ENCODE results near the gene CCDC122.

The CCDC122 gene

DNA sequence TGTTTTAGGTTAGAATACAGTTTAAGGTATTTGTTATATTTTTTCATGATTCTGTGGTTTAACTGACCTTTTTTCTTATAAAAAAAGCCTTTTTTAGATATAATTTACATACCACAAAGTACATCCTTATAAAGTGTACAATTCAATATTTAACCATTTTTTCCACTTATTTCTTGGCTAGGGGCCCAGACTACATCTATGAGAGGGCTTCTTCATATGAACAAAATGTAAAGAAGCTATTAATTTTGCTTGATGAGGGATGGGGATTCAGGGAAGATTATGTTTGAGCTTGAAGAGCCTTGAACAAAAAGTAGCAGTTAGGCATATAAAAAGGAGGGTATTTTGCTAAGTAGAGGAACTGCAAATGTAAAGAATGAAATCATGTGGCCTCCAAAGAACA lies 2.2 kb downstream of the CCDC122 start:
- Histone ChIP-seq H2AFZ (ENCODE audit: low read depth, low read length) (no peak overlapping the region), H3K4me1 (ENCODE audit: insufficient read depth, low read length) (peaks cover 13% of the 10 kb centered on the region), H3K27ac (ENCODE audit: low read length) (no peak overlapping the region), H3K27me3 (ENCODE audit: insufficient read depth, low read length, poor library complexity) (peaks cover 51% of the 10 kb centered on the region), H3K4me3 (ENCODE audit: low read depth in 1 of 2, low read length in 2 of 2) (no peak overlapping the region), H3K9ac (ENCODE audit: low read depth, low read length) (no peak overlapping the region), H3K9me3 (ENCODE audit: insufficient read depth, low read length, severe bottlenecking) (no peaks in the 10 kb centered on the region), H4K20me1 (ENCODE audit: insufficient read depth, low read length) (no peaks in the 10 kb centered on the region), H3K4me2 (ENCODE audit: insufficient read depth, low read length) (no peak overlapping the region), H3K36me3 (ENCODE audit: insufficient read depth, low read length) (no peaks in the 10 kb centered on the region), H3K79me2 (ENCODE audit: insufficient read depth, low read length) (no peaks in the 10 kb centered on the region)
- ATAC-seq (ENCODE audit: insufficient read depth, low read depth) (no peak), DNase-seq (no peak)
- no peak for TF ChIP-seq EZH2 (IDR thresholded peaks at IDR 0.05; ENCODE audit: borderline replicate concordance, low read depth, low read length, severe bottlenecking)
- TF ChIP-seq CTCF (IDR thresholded peaks at IDR 0.05; ENCODE audit: borderline replicate concordance, extremely low read depth, low read length, poor library complexity, severe bottlenecking), result no peak

DNA sequence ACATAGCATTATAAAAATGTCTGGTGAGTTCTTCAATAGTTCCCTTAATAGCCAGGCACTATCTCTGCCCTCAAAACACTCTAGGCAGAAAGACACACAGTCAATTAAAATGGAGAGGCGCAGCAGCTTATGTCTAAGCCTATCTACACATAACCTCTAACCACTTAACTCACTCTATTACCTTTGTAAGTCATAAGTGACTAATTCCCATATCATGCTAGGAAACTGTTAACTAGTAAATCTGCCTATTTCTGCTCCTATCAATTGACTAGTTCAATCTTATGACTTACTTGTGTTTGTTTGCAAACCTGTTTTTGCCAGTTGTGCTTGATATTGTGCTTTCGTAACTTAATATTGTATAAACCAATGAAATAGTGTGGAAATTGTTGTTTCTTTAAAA lies 3.2 kb downstream of the CCDC122 start:
- Histone ChIP-seq H3K36me3 (ENCODE audit: insufficient read depth, low read length) (no peaks in the 10 kb centered on the region), H3K4me3 (ENCODE audit: low read depth in 1 of 2, low read length in 2 of 2) (no peak overlapping the region), H4K20me1 (ENCODE audit: insufficient read depth, low read length) (no peaks in the 10 kb centered on the region), H3K9me3 (ENCODE audit: insufficient read depth, low read length, severe bottlenecking) (no peaks in the 10 kb centered on the region), H3K27me3 (ENCODE audit: insufficient read depth, low read length, poor library complexity) (peaks cover 45% of the 10 kb centered on the region), H3K27ac (ENCODE audit: low read length) (no peak overlapping the region), H3K9ac (ENCODE audit: low read depth, low read length) (no peak overlapping the region), H3K4me1 (ENCODE audit: insufficient read depth, low read length) (peaks cover 13% of the 10 kb centered on the region), H3K79me2 (ENCODE audit: insufficient read depth, low read length) (no peaks in the 10 kb centered on the region), H2AFZ (ENCODE audit: low read depth, low read length) (no peak overlapping the region), H3K4me2 (ENCODE audit: insufficient read depth, low read length) (no peak overlapping the region)
- TF ChIP-seq EZH2 (IDR thresholded peaks at IDR 0.05; ENCODE audit: borderline replicate concordance, low read depth, low read length, severe bottlenecking) (no peak), CTCF (IDR thresholded peaks at IDR 0.05; ENCODE audit: borderline replicate concordance, extremely low read depth, low read length, poor library complexity, severe bottlenecking) (no peak)
- ATAC-seq (ENCODE audit: insufficient read depth, low read depth) (no peak), DNase-seq (no peak)

GRCh38 chr13:43874504-43875092 lies 4.9 kb downstream of the CCDC122 start:
- H3K4me2 ChIP-seq (ENCODE audit: insufficient read depth, low read length), result no peak overlapping the region
- peaks cover 32% of the 10 kb centered on the region for H3K27me3 ChIP-seq (ENCODE audit: insufficient read depth, low read length, poor library complexity)
- no peaks in the 10 kb centered on the region for H3K79me2 ChIP-seq (ENCODE audit: insufficient read depth, low read length)
- H3K4me1 ChIP-seq (ENCODE audit: insufficient read depth, low read length), result peaks cover 8% of the 10 kb centered on the region
- no peaks in the 10 kb centered on the region for H4K20me1 ChIP-seq (ENCODE audit: insufficient read depth, low read length)
- H2AFZ ChIP-seq (ENCODE audit: low read depth, low read length), result no peak overlapping the region
- H3K9me3 ChIP-seq (ENCODE audit: insufficient read depth, low read length, severe bottlenecking), result no peaks in the 10 kb centered on the region
- no peak overlapping the region for H3K4me3 ChIP-seq (ENCODE audit: low read depth in 1 of 2, low read length in 2 of 2)
- H3K27ac ChIP-seq (ENCODE audit: low read length), result no peak overlapping the region
- DNase-seq (no peak), ATAC-seq (ENCODE audit: insufficient read depth, low read depth) (no peak)
- H3K9ac ChIP-seq (ENCODE audit: low read depth, low read length), result no peak overlapping the region
- TF ChIP-seq CTCF (IDR thresholded peaks at IDR 0.05; ENCODE audit: borderline replicate concordance, extremely low read depth, low read length, poor library complexity, severe bottlenecking) (peak; percentile 69), EZH2 (IDR thresholded peaks at IDR 0.05; ENCODE audit: borderline replicate concordance, low read depth, low read length, severe bottlenecking) (no peak)
- no peaks in the 10 kb centered on the region for H3K36me3 ChIP-seq (ENCODE audit: insufficient read depth, low read length)

Measured in DND-41 (cell line).